ENCODE measurements around the gene FUBP3. TPM values are rescaled to one million over a fixed set of nuclear protein-coding genes. Genes with fewer than 3 reads are reported as not detected.

Gene FUBP3
- total RNA-seq, 2 donors from 2014 or later = 34.0 to 38.7 TPM

- Mint-ChIP-seq H3K27ac (peak overlapping the region in 1 of 2 donors; percentile 36), H3K36me3 (peaks cover 7 to 13% of the 10 kb centered on the region in 2 donors), H3K9me3 (no peaks in the 10 kb centered on the region)
- DNase-seq (ENCODE audit: low spot score in 2 of 2) (no peak), ATAC-seq (no peak)
Measured at GRCh38 chr9:130635306-130635705, 55.9 kb downstream of the FUBP3 start.

- ATAC-seq (no peak), DNase-seq (ENCODE audit: low spot score in 2 of 2) (no peak)
- no peaks in the 10 kb centered on the region for H3K9me3 Mint-ChIP-seq
- H3K36me3 Mint-ChIP-seq = peaks cover 7 to 13% of the 10 kb centered on the region in 2 donors
- no peak overlapping the region for H3K27ac Mint-ChIP-seq
Measured at GRCh38 chr9:130635721-130636647, 56.6 kb downstream of the FUBP3 start.

GRCh38 chr9:130636648-130637020, 57.3 kb downstream of the FUBP3 start:
- H3K36me3 Mint-ChIP-seq = peaks cover 7 to 13% of the 10 kb centered on the region in 2 donors
- H3K9me3 Mint-ChIP-seq = no peaks in the 10 kb centered on the region

GRCh38 chr9:130638284-130639123, 59.1 kb downstream of the FUBP3 start:
- ATAC-seq (no peak), DNase-seq (ENCODE audit: low spot score in 2 of 2) (no peak)
- Mint-ChIP-seq H3K36me3 (peaks cover 7 to 13% of the 10 kb centered on the region in 2 donors), H3K27ac (peak overlapping the region in 1 of 2 donors; percentile 29), H3K9me3 (no peaks in the 10 kb centered on the region)

More at GRCh38 chr9:130636648-130637020, 57.3 kb downstream of the FUBP3 start:
- no peak for DNase-seq (ENCODE audit: low spot score in 2 of 2)
- no peak for ATAC-seq
- H3K27ac Mint-ChIP-seq = no peak overlapping the region

GRCh38 chr9:130639124-130639765, 59.9 kb downstream of the FUBP3 start:
- H3K27ac Mint-ChIP-seq = no peak overlapping the region
- ATAC-seq (no peak), DNase-seq (ENCODE audit: low spot score in 2 of 2) (no peak)
- no peaks in the 10 kb centered on the region for H3K9me3 Mint-ChIP-seq
- peaks cover 7 to 13% of the 10 kb centered on the region in 2 donors for H3K36me3 Mint-ChIP-seq

GRCh38 chr9:130639866-130640555, 60.6 kb downstream of the FUBP3 start:
- Mint-ChIP-seq H3K36me3 (peaks cover 7 to 13% of the 10 kb centered on the region in 2 donors), H3K27ac (no peak overlapping the region), H3K9me3 (no peaks in the 10 kb centered on the region)
- no peak for DNase-seq (ENCODE audit: low spot score in 2 of 2)
- no peak for ATAC-seq

- H3K36me3 Mint-ChIP-seq = peaks cover 7 to 13% of the 10 kb centered on the region in 2 donors
- H3K9me3 Mint-ChIP-seq = peaks cover 0 to 1% of the 10 kb centered on the region in 2 donors
- no peak for DNase-seq (ENCODE audit: low spot score in 2 of 2)
- no peak for ATAC-seq
- no peak overlapping the region for H3K27ac Mint-ChIP-seq
Measured at GRCh38 chr9:130640681-130641080, 61.3 kb downstream of the FUBP3 start.

GRCh38 chr9:130642926-130643325, 63.5 kb downstream of the FUBP3 start:
- DNase-seq (ENCODE audit: low spot score in 2 of 2) = no peak
- ATAC-seq = no peak
- peaks cover 7 to 25% of the 10 kb centered on the region in 2 donors for H3K36me3 Mint-ChIP-seq
- H3K9me3 Mint-ChIP-seq = peaks cover 5 to 7% of the 10 kb centered on the region in 2 donors
- no peak overlapping the region for H3K27ac Mint-ChIP-seq

- Mint-ChIP-seq H3K36me3 (peaks cover 0 to 9% of the 10 kb centered on the region in 2 donors), H3K27ac (no peak overlapping the region), H3K9me3 (peaks cover 2 to 4% of the 10 kb centered on the region in 2 donors)
- no peak for DNase-seq (ENCODE audit: low spot score in 2 of 2)
- ATAC-seq = no peak
Measured at GRCh38 chr9:130651221-130651620, 71.8 kb downstream of the FUBP3 start.

GRCh38 chr9:130651752-130652151, 72.4 kb downstream of the FUBP3 start:
- no peak for DNase-seq (ENCODE audit: low spot score in 2 of 2)
- peaks cover 0 to 4% of the 10 kb centered on the region in 2 donors for H3K36me3 Mint-ChIP-seq

GRCh38 chr9:130654879-130655278, 75.5 kb downstream of the FUBP3 start:
- no peaks in the 10 kb centered on the region for H3K36me3 Mint-ChIP-seq
- DNase-seq (ENCODE audit: low spot score in 2 of 2) (no peak), ATAC-seq (no peak)
- no peaks in the 10 kb centered on the region for H3K9me3 Mint-ChIP-seq
- H3K27ac Mint-ChIP-seq = no peak overlapping the region

More at GRCh38 chr9:130651752-130652151, 72.4 kb downstream of the FUBP3 start:
- ATAC-seq = no peak
- Mint-ChIP-seq H3K9me3 (no peaks in the 10 kb centered on the region), H3K27ac (no peak overlapping the region)

GRCh38 chr9:130658893-130659698, 79.7 kb downstream of the FUBP3 start:
- H3K9me3 Mint-ChIP-seq = no peaks in the 10 kb centered on the region
- DNase-seq (ENCODE audit: low spot score in 2 of 2) = no peak
- H3K27ac Mint-ChIP-seq = no peak overlapping the region
- no peaks in the 10 kb centered on the region for H3K36me3 Mint-ChIP-seq
- no peak for ATAC-seq

- no peak for ATAC-seq
- Mint-ChIP-seq H3K27ac (no peak overlapping the region), H3K36me3 (no peaks in the 10 kb centered on the region), H3K9me3 (no peaks in the 10 kb centered on the region)
- DNase-seq (ENCODE audit: low spot score in 2 of 2) = no peak
Measured at GRCh38 chr9:130659699-130660248, 80.4 kb downstream of the FUBP3 start.

GRCh38 chr9:130660326-130660682, 80.9 kb downstream of the FUBP3 start:
- no peaks in the 10 kb centered on the region for H3K9me3 Mint-ChIP-seq
- H3K36me3 Mint-ChIP-seq = peaks cover 0 to 2% of the 10 kb centered on the region in 2 donors
- DNase-seq (ENCODE audit: low spot score in 2 of 2) (no peak), ATAC-seq (no peak)
- no peak overlapping the region for H3K27ac Mint-ChIP-seq

- no peaks in the 10 kb centered on the region for H3K9me3 Mint-ChIP-seq
- H3K27ac Mint-ChIP-seq = no peak overlapping the region
- ATAC-seq = no peak
- H3K36me3 Mint-ChIP-seq = peaks cover 0 to 5% of the 10 kb centered on the region in 2 donors
- no peak for DNase-seq (ENCODE audit: low spot score in 2 of 2)
Measured at GRCh38 chr9:130660683-130661450, 81.5 kb downstream of the FUBP3 start.
